Lower leg skin (tissue), 3 donors: ENCODE measurements around the gene SPPL2B.
"Not testable (repeated sequence)": the region's sequence is repeated elsewhere in the genome, so short reads cannot be mapped to it uniquely, and the experiment has no call there.

ENCODE experiments used
- CTCF ChIP-seq, 3 donors: fragments of 450-650 bp; IDR thresholded peaks; one replicate each; pipeline ENCODE4 v1.5.1; 2016; ENCODE audit warnings: antibody characterized with exemption in 3 of 3, mild to moderate bottlenecking in 3 of 3, moderate library complexity in 2 of 3
- POLR2A ChIP-seq, 2 donors: fragments of 450-650 bp; IDR thresholded peaks; one replicate each; pipeline ENCODE4 v1.6.1; 2016 to 2017; ENCODE audit warnings: antibody characterized with exemption in 2 of 2, mild to moderate bottlenecking in 1 of 2, moderate library complexity in 1 of 2

GRCh38 chr19:2395293-2395829, 66.9 kb downstream of the SPPL2B start:
- not testable (repeated sequence) for TF ChIP-seq CTCF, POLR2A (IDR thresholded peaks at IDR 0.05)
